ENCODE results near the gene OR8H3. TPM values are rescaled to one million over a fixed set of nuclear protein-coding genes. Genes with fewer than 3 reads are reported as not detected.
"Not testable (repeated sequence)": the region's sequence is repeated elsewhere in the genome, so short reads cannot be mapped to it uniquely, and the experiment has no call there.

OR8H3 gene
- total RNA-seq, 1 experiment from 2014 or later = not detected

DNA sequence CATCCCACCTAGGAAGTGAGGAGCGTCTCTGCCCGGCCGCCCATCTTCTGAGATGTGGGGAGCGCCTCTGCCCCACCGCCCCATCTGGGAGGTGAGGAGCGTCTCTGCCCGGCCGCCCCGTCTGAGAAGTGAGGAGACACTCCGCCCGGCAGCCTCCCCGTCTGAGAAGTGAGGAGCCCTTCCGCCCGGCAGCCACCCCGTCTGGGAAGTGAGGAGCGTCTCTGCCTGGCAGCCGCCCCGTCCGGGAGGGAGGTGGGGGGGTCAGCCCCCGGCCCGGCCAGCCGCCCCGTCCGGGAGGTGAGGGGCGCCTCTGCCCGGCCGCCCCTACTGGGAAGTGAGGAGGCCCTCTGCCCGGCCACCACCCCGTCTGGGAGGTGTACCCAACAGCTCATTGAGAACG lies 21.5 kb downstream of the OR8H3 start:
- CTCF ChIA-PET; ATAC-seq; H3K27me3 Mint-ChIP-seq (ENCODE audit: low read depth); H3K36me3 Mint-ChIP-seq; H3K27ac Mint-ChIP-seq; H3K4me1 Mint-ChIP-seq; H3K4me3 Mint-ChIP-seq; POLR2A ChIA-PET; DNase-seq (ENCODE audit: low spot score): not testable (repeated sequence)
- peaks cover 31% of the 10 kb centered on the region for H3K9me3 Mint-ChIP-seq

DNA sequence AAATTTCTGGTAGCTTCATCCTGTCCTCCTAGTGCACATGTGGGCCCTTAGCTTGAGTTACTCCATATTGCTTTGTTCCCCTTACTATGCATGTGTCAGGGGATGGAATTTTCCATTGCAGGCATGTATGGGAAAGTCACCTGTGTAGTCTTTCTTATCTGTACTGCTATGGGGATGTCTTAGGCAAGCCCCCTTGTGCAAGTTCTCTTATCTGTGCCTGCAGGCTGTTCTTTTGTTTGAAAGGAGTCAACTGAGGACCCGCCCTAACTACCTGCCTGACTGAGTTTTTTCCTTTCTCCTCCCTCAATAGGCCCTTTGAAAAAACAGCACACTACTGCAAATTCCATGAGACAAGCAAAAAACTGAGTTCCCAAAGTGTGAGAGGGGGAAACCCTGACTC lies 29.2 kb downstream of the OR8H3 start:
- no peak overlapping the region for H3K27ac Mint-ChIP-seq
- TF ChIP-seq PRRX2 (CRISPR knock-in tag; IDR thresholded peaks at IDR 0.05) (no peak), NFYB (CRISPR knock-in tag; conservative IDR thresholded peaks at IDR 0.05; ENCODE audit: low read depth) (no peak), ELF4 (CRISPR knock-in tag; IDR thresholded peaks at IDR 0.05; ENCODE audit: low read depth) (no peak), KAT7 (CRISPR knock-in tag; IDR thresholded peaks at IDR 0.05; ENCODE audit: borderline replicate concordance) (no peak), NR3C1 (CRISPR knock-in tag; conservative IDR thresholded peaks at IDR 0.05; ENCODE audit: low read depth) (no peak), EMX1 (CRISPR knock-in tag; IDR thresholded peaks at IDR 0.05) (no peak), NFE2L1 (CRISPR knock-in tag; IDR thresholded peaks at IDR 0.05) (no peak), ZNF423 (CRISPR knock-in tag; IDR thresholded peaks at IDR 0.05) (no peak), ZNF263 (CRISPR knock-in tag; IDR thresholded peaks at IDR 0.05; ENCODE audit: low read depth) (no peak)
- TF ChIP-seq, protein P1, sequence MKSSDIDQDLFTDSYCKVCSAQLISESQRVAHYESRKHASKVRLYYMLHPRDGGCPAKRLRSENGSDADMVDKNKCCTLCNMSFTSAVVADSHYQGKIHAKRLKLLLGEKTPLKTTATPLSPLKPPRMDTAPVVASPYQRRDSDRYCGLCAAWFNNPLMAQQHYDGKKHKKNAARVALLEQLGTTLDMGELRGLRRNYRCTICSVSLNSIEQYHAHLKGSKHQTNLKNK (CRISPR knock-in tag; IDR thresholded peaks at IDR 0.05) = no peak
- TF ChIP-seq, protein P2, sequence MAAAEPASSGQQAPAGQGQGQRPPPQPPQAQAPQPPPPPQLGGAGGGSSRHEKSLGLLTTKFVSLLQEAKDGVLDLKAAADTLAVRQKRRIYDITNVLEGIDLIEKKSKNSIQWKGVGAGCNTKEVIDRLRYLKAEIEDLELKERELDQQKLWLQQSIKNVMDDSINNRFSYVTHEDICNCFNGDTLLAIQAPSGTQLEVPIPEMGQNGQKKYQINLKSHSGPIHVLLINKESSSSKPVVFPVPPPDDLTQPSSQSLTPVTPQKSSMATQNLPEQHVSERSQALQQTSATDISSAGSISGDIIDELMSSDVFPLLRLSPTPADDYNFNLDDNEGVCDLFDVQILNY (CRISPR knock-in tag; IDR thresholded peaks at IDR 0.05) = no peak
- TF ChIP-seq, protein P3, sequence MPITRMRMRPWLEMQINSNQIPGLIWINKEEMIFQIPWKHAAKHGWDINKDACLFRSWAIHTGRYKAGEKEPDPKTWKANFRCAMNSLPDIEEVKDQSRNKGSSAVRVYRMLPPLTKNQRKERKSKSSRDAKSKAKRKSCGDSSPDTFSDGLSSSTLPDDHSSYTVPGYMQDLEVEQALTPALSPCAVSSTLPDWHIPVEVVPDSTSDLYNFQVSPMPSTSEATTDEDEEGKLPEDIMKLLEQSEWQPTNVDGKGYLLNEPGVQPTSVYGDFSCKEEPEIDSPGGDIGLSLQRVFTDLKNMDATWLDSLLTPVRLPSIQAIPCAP (CRISPR knock-in tag; IDR thresholded peaks at IDR 0.05) = no peak
- TF ChIP-seq, protein P4, sequence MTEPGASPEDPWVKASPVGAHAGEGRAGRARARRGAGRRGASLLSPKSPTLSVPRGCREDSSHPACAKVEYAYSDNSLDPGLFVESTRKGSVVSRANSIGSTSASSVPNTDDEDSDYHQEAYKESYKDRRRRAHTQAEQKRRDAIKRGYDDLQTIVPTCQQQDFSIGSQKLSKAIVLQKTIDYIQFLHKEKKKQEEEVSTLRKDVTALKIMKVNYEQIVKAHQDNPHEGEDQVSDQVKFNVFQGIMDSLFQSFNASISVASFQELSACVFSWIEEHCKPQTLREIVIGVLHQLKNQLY (CRISPR knock-in tag; IDR thresholded peaks at IDR 0.05) = no peak
- TF ChIP-seq, protein P5, sequence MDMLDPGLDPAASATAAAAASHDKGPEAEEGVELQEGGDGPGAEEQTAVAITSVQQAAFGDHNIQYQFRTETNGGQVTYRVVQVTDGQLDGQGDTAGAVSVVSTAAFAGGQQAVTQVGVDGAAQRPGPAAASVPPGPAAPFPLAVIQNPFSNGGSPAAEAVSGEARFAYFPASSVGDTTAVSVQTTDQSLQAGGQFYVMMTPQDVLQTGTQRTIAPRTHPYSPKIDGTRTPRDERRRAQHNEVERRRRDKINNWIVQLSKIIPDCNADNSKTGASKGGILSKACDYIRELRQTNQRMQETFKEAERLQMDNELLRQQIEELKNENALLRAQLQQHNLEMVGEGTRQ (CRISPR knock-in tag; IDR thresholded peaks at IDR 0.05) = no peak
- TF ChIP-seq, protein P6, sequence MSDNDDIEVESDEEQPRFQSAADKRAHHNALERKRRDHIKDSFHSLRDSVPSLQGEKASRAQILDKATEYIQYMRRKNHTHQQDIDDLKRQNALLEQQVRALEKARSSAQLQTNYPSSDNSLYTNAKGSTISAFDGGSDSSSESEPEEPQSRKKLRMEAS (CRISPR knock-in tag; IDR thresholded peaks at IDR 0.05) = no peak
- H3K4me1 Mint-ChIP-seq = no peaks in the 10 kb centered on the region
- H3K9me3 Mint-ChIP-seq = peaks cover 66% of the 10 kb centered on the region
- ChIA-PET CTCF (no interaction called here), POLR2A (no interaction called here)
- H3K4me3 Mint-ChIP-seq = no peak overlapping the region
- peaks cover 29% of the 10 kb centered on the region for H3K36me3 Mint-ChIP-seq
- no peak for DNase-seq (ENCODE audit: low spot score)
- no peaks in the 10 kb centered on the region for H3K27me3 Mint-ChIP-seq (ENCODE audit: low read depth)
- ATAC-seq = no peak

DNA sequence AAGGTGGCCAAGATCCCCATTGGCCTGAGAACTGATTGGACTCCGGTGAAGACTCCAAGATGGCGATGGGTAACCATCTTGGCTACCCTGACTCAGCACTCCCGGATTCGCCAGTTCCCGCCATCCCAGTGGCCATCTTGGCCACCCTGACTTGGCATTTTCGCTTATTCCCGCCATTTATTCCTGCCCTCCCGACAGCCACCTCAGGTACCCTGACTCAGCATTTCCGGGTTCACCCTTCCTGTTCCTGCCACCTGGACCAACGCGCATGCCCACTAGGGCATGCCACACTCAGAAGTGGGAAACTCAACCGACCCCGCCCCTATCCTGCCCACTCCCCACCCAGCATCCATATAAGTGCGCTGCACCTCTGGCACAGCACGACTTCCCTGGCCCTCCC lies 30.2 kb downstream of the OR8H3 start:
- ATAC-seq (no peak), DNase-seq (ENCODE audit: low spot score) (no peak)
- Mint-ChIP-seq H3K36me3 (peaks cover 35% of the 10 kb centered on the region), H3K27me3 (ENCODE audit: low read depth) (no peaks in the 10 kb centered on the region), H3K27ac (no peak overlapping the region), H3K4me1 (no peaks in the 10 kb centered on the region), H3K4me3 (no peak overlapping the region), H3K9me3 (peaks cover 72% of the 10 kb centered on the region)
- ChIA-PET POLR2A (no interaction called here), CTCF (no interaction called here)
- TF ChIP-seq TEAD1 (CRISPR knock-in tag; IDR thresholded peaks at IDR 0.05) = no peak
- TF ChIP-seq, protein P7, sequence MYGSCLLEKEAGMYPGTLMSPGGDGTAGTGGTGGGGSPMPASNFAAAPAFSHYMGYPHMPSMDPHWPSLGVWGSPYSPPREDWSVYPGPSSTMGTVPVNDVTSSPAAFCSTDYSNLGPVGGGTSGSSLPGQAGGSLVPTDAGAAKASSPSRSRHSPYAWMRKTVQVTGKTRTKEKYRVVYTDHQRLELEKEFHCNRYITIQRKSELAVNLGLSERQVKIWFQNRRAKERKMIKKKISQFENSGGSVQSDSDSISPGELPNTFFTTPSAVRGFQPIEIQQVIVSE (CRISPR knock-in tag; IDR thresholded peaks at IDR 0.05; ENCODE audit: borderline replicate concordance) = no peak

All from WTC11 (cell line).